Stimulated activated CD4-positive, alpha-beta T cell treated with anti-CD3 and anti-CD28 coated beads, Interleukin-4, amount 100 ng/mL, for 4 hours (primary cell): ENCODE data around the gene INAFM2.

Experiments used
- DNase-seq, 2 experiments: peaks; one replicate each; pipeline ENCODE4 v3.0.0-alpha.2; 2020

INAFM2 gene

GRCh38 chr15:40345225-40345866 is 21.9 kb downstream of the INAFM2 start:
- no peak for DNase-seq

- DNase-seq = no peak
Observed at GRCh38 chr15:40345867-40346578, 22.5 kb downstream of the INAFM2 start.

GRCh38 chr15:40346579-40347558 is 23.4 kb downstream of the INAFM2 start:
- DNase-seq = no peak

GRCh38 chr15:40347559-40348473 is 24.3 kb downstream of the INAFM2 start:
- no peak for DNase-seq

GRCh38 chr15:40348474-40348870 is 25.0 kb downstream of the INAFM2 start:
- no peak for DNase-seq

- no peak for DNase-seq
Observed at GRCh38 chr15:40349163-40349562, 25.7 kb downstream of the INAFM2 start.

- DNase-seq = no peak
Observed at GRCh38 chr15:40352281-40352901, 28.9 kb downstream of the INAFM2 start.

- DNase-seq = no peak
Observed at GRCh38 chr15:40353697-40354096, 30.2 kb downstream of the INAFM2 start.

- no peak for DNase-seq
Observed at GRCh38 chr15:40354408-40355171, 31.1 kb downstream of the INAFM2 start.

GRCh38 chr15:40355976-40356585 is 32.6 kb downstream of the INAFM2 start:
- no peak for DNase-seq

GRCh38 chr15:40357246-40357645 is 33.8 kb downstream of the INAFM2 start:
- no peak for DNase-seq

GRCh38 chr15:40357723-40358470 is 34.4 kb downstream of the INAFM2 start, which contains the start of gene DISP2:
Gene DISP2 (plus strand): TSS chr15:40358219. CDS start chr15:40358322, 103 bp downstream.
- peak; percentile 81 to 90 for DNase-seq

- DNase-seq = peak in 1 of 2 experiments; percentile 30
Observed at GRCh38 chr15:40358471-40359353, 35.2 kb downstream of the INAFM2 start.

GRCh38 chr15:40360015-40360414 is 36.5 kb downstream of the INAFM2 start:
- no peak for DNase-seq

GRCh38 chr15:40361640-40362039 is 38.1 kb downstream of the INAFM2 start:
- DNase-seq = no peak

GRCh38 chr15:40363611-40364010 is 40.1 kb downstream of the INAFM2 start:
- DNase-seq = no peak

GRCh38 chr15:40364251-40364650 is 40.8 kb downstream of the INAFM2 start:
- DNase-seq = no peak

- no peak for DNase-seq
Observed at GRCh38 chr15:40365016-40365415, 41.5 kb downstream of the INAFM2 start.
